Measurements from ENCODE around the gene FRMPD4. TPM values are rescaled to one million over a fixed set of nuclear protein-coding genes. Genes with fewer than 3 reads are reported as not detected.

Gene FRMPD4
- total RNA-seq, 1 donor from 2014 or later: 0.83 TPM

DNA sequence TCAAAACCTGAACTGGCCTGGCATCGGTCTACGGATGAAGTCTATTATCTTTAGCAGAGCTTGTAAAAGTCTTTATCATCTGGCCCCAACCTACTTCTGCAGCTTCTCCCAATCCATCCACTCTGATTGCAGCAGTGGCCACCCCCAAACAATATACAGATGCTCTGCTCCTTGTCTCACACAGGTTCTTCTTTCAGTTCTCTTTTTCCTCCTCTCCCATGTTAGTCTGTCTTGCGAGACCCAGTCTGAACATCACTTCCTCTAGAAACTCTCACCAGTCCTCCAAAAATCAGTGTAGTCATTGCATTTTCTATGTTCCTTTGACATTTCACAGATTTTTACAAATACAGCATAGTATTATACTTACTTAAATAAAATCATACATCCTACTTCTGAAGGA, 163.0 kb downstream of the FRMPD4 start:
- DNase-seq (ENCODE audit: low spot score): no peak

DNA sequence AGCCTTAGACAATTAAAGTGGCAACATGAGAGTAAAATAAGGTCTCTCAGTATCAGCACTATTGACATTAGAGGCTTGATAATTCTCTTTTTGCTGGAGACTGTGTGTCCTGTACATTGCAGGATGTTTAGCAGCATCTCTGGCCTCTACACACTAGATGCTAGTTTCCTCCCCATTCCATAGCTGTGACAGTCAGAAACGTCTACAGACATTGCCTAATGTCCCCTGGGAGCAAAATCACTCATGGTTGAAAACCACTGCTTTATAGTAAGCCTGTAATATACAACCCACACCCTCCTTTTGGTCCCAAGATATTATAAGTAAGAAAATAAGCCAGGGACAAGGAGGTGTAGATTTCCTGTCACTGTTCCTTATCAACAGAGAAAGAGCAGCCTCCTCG, 166.0 kb downstream of the FRMPD4 start:
- no peak for DNase-seq (ENCODE audit: low spot score)

DNA sequence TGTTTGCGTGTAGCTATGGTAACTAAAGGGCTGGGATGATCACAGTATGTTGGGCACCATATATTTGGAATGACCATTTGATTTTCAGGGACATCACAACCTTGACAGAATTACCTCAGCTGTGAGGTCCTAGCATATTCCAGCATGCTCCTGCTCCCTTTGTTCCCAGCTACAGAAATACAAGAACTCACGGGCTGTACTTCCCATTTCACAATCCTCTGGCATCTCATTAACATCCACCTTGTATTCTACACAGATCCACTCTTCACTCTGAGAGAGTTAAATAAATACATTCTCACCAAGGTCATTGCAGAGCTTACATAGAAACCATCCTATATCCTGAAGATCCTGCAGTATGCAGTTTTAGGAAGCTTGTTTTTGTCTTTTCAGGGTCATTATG, 169.7 kb downstream of the FRMPD4 start:
- no peak for DNase-seq (ENCODE audit: low spot score)

DNA sequence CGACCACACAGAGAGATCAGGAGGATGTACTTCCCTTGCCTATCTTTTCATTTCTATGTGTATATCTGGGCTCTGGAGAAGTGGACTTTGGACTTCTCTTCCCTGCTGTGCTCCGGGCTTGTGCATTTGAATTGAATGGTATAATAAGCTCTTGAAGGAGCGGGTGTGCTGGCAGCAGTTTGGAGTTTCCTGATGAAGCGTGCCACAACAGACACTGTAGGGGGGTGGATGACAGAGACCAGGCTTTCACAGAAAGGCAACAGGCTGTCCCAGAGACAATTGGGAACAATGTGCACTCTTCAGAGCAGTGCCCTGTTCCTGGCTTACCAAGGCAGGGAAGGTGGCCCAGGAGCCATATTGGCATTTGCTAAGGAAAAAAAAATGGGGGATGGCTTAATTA, 170.1 kb downstream of the FRMPD4 start:
- no peak for DNase-seq (ENCODE audit: low spot score)

DNA sequence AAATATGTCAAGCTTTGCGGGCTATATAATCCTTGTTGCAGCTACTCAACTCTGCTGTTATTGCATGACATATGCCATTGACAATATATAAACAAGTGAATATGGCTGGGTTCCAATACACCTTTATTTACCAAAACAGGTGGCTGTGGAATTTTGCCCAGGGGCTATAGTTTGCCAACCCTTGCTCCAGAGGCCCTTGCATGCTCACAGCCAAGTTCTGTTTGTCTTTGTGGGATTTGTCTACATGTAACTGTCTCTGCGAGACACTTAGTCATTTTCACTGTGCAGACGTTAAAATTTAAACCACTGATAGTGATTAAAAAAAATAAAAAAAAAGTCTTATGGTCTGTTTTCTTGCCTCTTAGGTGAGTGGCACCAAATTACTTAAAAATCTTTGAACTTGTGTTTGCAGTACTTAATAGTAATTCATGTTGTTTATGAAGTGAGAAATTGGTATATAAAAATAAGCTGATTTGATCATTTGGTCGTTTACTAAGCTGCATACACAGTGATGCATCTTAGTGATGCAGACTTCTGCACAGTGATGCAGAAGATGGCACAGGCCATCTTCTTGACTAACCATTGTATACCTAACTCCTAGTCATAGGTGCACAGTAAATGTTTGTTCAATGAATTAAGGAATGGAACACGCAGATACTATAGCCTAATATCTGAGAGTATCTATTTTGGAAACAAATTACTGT, 170.9 kb downstream of the FRMPD4 start:
- no peak for DNase-seq (ENCODE audit: low spot score)

DNA sequence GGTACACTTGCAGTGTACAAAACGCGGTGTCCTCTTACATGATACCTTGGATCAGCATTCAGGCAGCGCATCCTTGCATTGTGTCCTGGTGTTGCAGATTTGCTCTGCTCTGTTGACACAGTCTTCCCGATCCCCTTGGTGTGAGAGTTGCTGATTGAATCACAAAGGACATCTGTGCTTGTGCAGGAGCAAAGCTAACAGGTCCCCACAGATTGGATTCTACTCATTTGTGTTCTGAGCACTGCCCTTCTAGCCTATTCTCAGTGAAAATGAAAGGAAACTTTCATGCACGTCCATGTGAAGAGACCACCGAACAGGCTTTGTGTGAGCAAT, 171.4 kb downstream of the FRMPD4 start:
- no peak for DNase-seq (ENCODE audit: low spot score)

DNA sequence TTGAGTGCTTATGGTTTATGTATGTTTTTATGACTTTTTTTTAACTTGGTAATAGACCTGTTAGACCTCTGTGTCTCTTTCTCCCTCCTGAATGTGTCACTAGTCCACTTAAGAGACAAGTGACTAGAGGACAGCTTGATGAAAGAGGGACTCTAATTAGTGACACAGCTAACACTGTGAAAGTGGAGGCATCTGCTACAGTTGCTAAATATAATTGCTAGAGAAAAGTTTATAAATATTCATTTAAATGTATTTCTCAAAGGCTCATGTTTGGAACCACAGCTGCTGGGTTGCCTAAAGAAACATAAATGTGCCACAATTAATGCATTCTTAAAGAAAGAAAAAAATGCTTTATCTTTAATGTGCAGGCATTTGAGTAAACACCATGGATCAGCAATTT, 176.4 kb downstream of the FRMPD4 start:
- no peak for DNase-seq (ENCODE audit: low spot score)

DNA sequence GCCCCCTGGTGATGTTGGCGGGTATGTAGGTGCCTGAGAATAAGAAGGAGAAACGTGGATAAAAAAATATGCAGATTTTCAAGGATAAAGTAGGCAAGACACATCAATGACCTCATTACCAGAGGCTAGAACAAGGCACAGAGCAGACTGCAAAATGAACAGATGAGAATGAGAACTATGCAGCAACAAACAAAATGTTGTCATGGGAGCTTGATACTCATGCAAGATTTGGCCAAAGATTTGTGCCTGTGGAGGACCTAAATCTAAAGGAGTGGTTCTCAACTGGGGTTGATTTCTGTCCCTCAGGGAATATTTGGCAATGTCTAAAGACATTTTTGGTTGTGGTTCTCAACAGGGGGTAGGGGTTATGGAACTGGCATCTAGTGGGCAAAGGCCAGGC, 177.3 kb downstream of the FRMPD4 start:
- no peak for DNase-seq (ENCODE audit: low spot score)

DNA sequence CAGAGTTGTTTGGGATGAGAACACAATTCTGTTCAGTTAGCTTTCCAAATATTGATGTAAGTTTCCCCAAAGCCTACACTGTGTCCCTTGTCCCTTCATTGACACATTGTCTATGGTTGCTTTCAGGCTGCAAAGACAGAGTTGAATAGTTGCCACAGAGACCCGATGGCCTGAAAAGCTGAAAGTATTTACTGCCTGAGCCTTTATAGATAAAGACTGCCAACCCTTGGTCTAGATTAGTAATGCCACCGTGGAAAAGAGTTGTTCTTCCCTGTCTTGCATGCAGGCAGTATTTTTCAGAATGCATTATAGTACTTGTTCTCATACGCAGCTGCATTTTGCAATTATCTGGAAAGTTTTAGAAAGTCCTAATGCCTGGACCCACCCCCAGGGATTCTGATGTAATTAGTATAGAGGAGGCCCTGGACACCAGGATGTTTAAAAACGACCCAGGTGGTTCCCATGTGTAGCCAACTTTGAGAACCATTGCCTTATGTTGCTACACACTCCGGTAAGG, 180.8 kb downstream of the FRMPD4 start:
- no peak for DNase-seq (ENCODE audit: low spot score)

DNA sequence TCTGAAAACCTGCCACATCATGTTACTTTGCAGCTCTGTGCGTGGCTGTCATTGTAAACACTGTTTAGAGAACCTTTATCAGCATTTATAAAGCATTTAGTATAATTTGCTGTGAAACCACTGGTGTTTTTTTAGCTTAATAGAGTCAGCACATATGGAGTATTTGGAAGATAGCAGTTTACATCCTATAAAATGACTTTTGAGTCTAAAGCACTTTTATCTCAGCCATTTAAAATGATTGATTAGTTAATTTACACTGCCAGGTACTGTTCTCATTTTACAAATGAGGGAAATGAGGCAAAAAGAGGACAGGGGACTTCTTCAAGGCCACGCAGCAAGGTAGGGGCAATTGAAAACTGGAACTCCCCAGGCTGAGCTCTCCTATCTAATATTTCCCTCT, 181.7 kb downstream of the FRMPD4 start:
- no peak for DNase-seq (ENCODE audit: low spot score)

DNA sequence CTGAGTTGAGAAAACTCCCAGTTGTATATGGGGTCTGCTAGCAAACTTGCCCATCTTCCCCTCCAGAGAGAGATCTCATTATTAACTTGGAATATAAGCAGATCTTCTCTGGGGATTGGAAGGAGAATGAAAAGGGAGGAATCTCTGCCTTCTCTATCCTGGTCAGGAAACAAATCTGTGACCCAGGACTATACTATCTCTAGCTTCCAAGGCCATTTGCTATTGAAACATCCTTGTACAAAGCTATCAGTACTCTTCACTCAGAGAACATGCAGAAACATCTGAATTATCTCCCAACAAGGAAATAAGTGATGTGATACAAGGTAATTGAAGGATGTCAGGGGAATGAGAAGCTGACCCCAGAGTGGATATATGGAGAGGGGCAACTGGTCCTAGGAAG, 183.8 kb downstream of the FRMPD4 start:
- no peak for DNase-seq (ENCODE audit: low spot score)

DNA sequence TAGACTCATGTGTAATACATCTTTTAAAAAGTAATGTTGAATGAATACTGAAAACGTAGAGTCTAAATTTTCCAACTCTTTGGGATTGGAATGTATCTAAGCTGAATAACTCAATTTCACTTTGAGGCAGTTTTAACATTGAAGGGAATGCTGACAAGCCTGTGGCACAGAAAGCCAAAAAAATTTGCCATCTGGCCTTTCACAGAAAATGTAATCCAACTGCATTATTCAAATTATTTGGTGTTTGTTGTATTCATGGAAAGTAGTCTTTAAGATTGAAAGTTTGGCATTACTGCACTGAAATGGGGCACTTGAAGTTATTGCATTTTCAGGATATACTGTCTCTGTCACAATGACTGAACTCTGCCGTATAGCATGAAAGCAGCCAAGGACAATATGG, 186.9 kb downstream of the FRMPD4 start:
- no peak for DNase-seq (ENCODE audit: low spot score)

DNA sequence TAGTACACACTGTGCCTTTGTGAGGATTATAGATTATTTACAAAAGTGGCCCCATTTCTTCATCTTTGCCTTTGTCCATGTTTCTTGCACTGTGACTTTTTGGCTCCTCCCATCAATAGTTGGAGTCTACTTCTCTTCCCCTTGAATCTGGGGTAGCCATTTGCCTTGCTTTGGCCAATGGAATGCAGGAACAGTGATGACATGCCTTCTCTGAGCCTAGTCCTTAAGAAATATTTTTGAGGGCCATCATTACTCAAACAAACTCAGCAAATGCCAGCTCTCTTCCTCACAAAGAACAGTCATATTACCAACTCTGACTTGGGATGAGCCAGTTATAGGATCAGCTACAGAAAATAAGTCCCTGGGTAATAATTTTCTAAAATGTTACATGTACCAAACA, 189.6 kb downstream of the FRMPD4 start:
- DNase-seq (ENCODE audit: low spot score): no peak

DNA sequence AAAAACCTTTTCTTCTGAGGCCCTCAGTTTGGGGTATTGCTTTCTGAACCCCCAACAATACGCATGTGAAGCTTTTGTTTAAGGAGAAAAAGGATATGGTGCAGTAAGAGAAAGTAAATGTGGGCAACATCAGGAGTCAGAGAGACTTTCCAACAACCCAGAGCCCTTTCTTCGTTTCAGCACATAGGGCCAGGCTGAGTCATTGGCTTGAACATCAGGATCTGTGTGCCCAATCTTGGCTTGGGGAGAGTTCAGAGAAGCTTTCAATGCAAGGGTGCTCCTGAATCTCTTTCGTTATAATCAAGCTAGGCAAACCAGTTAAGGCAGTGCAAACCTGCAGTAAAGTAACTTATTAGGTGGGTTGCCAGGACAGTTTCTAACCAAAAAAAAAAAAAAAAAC, 191.2 kb downstream of the FRMPD4 start:
- no peak for DNase-seq (ENCODE audit: low spot score)

DNA sequence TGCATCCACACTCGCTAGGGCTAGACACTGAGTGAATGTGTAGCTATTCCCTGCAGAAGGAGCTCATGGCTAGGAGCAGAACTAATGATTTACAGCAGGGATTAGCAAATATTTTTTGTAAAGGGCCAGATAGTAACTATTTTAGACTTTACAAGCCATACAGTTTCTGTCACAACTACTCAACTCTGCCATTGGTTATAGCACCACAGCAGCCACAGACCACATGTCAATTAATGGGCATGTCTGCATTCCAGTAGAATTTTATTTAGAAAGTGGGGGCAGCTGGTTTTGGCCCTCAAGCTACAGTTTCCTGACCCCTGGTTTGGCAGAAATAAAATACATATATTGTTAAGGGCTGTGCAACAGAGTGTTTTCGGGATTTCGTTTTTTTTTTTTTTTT, 192.6 kb downstream of the FRMPD4 start:
- no peak for DNase-seq (ENCODE audit: low spot score)

DNA sequence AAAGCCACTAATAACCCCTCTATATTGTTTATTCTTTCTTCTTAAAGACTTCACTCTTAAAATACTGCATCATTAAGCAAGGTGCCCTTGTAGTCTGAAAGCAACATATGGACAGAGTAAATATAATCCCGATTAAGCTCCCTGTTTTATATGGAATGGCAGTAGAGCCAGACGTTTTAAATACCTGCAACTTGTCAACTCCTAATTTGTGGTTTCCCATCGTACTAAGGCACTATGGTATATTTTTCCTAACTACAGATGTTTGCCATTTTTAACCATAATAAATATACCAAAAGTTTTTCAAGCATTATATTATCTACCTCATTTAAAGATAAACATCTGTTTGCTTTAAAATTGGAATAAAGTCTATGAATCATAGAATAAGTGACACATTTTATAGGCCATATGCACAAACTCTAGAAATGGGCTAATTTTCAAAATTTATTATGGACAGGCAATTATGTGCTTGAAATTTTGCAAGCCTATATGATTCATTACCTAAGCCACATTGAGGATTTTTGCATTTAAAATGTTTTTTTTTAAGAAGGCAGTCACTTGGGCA, 194.6 kb downstream of the FRMPD4 start:
- no peak for DNase-seq (ENCODE audit: low spot score)

DNA sequence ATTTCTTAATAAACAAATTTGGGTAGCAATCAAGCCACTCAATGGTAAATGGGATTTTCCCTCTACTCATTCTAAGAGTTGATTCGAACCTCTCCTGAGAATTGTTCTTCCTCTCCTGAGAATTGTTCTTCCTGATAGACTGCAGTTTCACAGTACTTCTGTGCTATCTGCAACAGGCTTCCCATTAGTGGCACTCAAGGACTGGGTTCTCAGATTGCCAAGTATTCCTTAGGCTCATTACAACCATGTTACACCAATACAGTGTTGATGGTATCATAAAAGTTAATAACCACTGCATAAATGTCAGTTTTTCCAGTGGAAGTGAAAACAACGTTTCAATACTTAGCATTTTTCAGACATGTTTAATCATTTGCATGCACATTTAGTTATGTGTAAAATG, 201.6 kb downstream of the FRMPD4 start:
- DNase-seq (ENCODE audit: low spot score): no peak

DNA sequence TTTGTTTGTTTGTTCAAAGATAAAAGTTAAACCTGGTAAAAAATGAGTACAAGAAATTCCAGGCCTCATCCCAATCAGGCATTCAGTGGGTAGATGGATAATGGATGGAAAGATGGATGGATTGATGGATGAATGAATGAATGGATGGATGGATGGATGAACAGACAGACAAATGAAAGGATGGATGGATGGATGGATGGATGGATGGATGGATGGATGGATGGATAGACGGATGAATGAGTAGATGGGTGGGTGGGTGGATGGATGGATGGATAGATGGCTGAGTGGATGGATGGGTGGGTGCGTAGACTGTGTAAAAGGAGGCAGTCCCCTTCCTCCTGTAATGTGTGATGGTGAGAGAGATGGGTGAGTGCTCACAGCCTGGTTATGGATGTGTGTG, 206.7 kb downstream of the FRMPD4 start:
- DNase-seq (ENCODE audit: low spot score): no peak

DNA sequence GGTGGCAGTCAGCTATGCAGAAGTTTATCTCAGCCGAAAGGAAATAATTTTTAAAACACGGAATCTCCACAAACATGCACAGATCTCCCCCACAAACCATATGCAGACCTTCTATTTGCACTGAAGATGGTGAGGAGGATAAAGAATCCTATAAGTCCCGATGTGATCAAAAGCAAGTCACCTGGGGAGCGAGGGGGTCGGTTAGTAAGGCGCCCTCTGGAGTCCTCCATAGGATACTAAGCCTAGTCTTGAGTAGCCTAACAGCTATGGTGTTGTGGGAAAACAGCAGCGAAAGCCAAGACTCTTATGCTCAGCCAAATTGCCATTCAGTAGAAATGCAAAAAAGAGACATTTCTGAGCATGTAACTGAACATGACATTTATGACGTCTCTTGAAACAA, 210.9 kb downstream of the FRMPD4 start:
- DNase-seq (ENCODE audit: low spot score): no peak

DNA sequence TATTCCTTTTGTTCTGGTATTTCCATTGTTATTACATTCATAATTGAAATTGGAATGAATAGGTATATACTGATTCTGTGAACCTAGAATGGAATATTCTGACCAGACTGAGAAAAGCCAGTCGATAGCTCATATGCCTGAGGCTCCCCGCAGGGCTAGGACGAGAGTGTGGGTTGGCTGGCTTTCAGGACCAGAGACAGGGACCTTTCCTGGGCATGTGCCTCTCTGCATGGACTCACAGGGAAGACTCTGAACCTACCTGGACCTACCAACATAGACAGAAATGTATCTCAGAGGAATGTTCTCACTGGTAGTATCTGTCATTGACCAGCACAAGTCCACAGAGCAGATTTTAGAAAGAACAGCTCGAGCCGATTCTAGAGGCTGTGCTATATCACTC, 214.6 kb downstream of the FRMPD4 start:
- DNase-seq (ENCODE audit: low spot score): no peak

DNA sequence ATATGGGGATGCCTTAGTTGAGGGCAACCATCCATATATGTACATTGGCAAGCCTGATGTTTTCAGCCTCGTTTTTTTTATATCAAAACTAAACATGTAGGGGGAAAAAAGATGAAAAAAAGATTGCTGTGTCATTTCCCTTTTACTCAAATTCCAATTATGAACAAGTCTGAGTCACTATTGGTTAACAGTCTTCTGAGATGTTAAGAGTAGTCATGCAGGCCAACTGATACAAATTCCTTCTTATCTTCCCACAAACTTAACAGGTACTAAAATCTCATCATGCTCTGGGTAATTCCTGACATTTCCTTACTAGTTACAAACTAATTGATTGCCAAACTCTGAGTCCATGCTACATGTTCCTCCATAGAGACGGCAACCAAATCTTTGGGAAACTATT, 222.1 kb downstream of the FRMPD4 start:
- DNase-seq (ENCODE audit: low spot score): no peak

DNA sequence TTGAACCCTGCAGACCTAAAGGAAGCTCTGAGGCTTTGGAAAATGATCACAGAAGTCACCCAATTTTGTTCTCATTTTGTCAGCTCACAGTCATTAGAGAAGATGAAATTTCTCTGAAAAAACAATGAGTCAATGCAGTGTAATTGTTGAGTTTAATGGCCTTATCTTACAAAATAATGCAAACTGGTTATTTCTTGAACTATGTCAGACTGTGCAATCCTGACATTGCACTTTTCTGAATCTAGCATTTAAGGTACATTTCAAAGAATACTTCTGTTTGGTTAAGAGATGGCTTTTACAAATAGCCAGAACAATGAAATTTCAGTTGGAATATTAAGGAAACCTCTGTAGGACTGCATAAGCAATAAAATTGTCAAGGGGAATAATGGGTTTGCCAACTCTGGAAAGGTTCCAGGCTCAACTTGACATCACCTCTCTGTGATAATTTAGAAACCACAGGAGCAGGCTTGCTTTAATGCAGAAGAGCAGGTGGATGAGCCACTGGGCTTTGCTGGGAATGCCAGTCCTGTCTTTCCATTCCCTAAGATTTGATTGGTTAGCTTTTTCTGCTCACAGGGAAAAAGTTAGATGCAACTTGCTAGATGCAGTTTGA, 222.8 kb downstream of the FRMPD4 start:
- DNase-seq (ENCODE audit: low spot score): no peak

DNA sequence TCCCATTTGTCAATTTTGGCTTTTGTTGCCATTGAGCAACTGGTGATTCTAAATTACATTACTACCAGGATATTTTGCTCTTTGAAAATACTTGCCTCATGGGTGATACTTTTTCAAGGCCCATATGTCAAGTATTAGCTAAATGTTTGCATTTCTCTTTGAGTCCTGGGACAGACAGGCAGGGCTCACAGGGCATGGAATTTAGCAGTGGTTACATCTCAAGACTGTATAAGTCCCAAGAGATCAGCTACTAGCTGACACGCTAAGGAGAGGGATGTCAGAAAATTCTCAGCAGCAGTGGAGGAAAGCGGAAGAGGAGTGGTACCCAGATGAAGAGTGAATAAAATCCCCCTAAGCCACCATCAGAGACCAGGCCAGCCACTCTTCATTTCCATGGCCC, 224.9 kb downstream of the FRMPD4 start:
- DNase-seq (ENCODE audit: low spot score): no peak

DNA sequence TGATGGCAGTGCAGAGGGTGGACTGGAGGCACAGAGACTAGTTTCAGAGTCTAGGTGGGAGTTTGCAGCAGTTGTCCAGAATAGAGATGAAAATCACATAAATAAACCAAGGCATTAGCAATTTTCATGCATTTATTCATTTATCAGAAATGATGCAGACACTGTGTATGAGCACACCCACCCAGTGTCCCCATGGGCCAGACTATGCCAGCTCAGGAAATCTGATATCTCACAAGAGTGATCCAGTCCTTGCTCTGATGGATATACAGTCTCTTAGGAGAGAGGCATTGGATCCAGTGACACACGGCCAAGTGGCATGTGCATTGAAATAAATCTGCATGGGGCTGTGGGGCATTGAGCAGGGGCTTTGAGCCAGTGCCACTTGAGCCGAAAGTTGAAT, 228.2 kb downstream of the FRMPD4 start:
- no peak for DNase-seq (ENCODE audit: low spot score)
